H9 (cell line): ENCODE results near the gene GFPT1. TPM values are rescaled to one million over a fixed set of nuclear protein-coding genes. Genes with fewer than 3 reads are reported as not detected.

Experiments
- DNase-seq: peaks from one replicate; pipeline ENCODE4 v3.0.0-alpha.2; 2017
- H2AFZ ChIP-seq: one replicate; pipeline ENCODE4 v1.6.1; 2013; ENCODE audit warnings: mild to moderate bottlenecking, low read length, control low read depth, moderate library complexity
- H2AK5ac ChIP-seq: 2 replicates; pipeline ENCODE4 v1.6.1; 2013; ENCODE audit warnings: low read length, control low read depth, mixed read lengths; ENCODE audit not compliant: insufficient read length
- H2BK120ac ChIP-seq: one replicate; pipeline ENCODE4 v1.6.1; 2013; ENCODE audit warnings: low read depth, mild to moderate bottlenecking, low read length, control low read depth, inconsistent platforms; ENCODE audit not compliant: poor library complexity, severe bottlenecking
- H2BK12ac ChIP-seq: 2 replicates; pipeline ENCODE4 v1.6.1; 2013; ENCODE audit warnings: low read length, control low read depth, mixed read lengths, low read depth; ENCODE audit not compliant: insufficient read length
- H2BK15ac ChIP-seq: 2 replicates; pipeline ENCODE4 v1.6.1; 2013; ENCODE audit warnings: low read depth, low read length, control low read depth
- H2BK20ac ChIP-seq: one replicate; pipeline ENCODE4 v1.6.1; 2013; ENCODE audit warnings: low read depth, mild to moderate bottlenecking, low read length, control low read depth, inconsistent platforms; ENCODE audit not compliant: poor library complexity, severe bottlenecking
- H2BK5ac ChIP-seq: 2 replicates; pipeline ENCODE4 v1.6.1; 2013; ENCODE audit warnings: low read length, control low read depth, mixed read lengths; ENCODE audit not compliant: insufficient read length
- H3K14ac ChIP-seq: 2 replicates; pipeline ENCODE4 v1.6.1; 2013; ENCODE audit warnings: low read length, control low read depth; ENCODE audit not compliant: insufficient read depth
- H3K18ac ChIP-seq: 2 replicates; pipeline ENCODE4 v1.6.1; 2013; ENCODE audit warnings: low read depth, mild to moderate bottlenecking, mixed read lengths, low read length, control low read depth; ENCODE audit not compliant: insufficient read length
- H3K23ac ChIP-seq: 2 replicates; pipeline ENCODE4 v1.6.1; 2013; ENCODE audit warnings: low read length, control low read depth, mixed read lengths, low read depth; ENCODE audit not compliant: insufficient read length
- H3K23me2 ChIP-seq: 2 replicates; pipeline ENCODE4 v1.6.1; 2013; ENCODE audit warnings: low read depth, mild to moderate bottlenecking, mixed read lengths, low read length, control low read depth; ENCODE audit not compliant: insufficient read length, poor library complexity, severe bottlenecking
- H3K27ac ChIP-seq: 2 replicates; pipeline ENCODE4 v1.5.1; 2013; ENCODE audit warnings: low read length, control low read depth, mixed read lengths, low read depth; ENCODE audit not compliant: insufficient read length
- H3K27me3 ChIP-seq: 2 replicates; pipeline ENCODE4 v1.6.1; 2013; ENCODE audit warnings: low read length, control low read depth, inconsistent platforms; ENCODE audit not compliant: insufficient read depth
- H3K4ac ChIP-seq: 2 replicates; pipeline ENCODE4 v1.6.1; 2013; ENCODE audit warnings: low read depth, mild to moderate bottlenecking, control low read depth, inconsistent platforms, low read length, moderate library complexity
- H3K4me1 ChIP-seq: 2 replicates; pipeline ENCODE4 v1.6.1; 2013; ENCODE audit warnings: low read length, control low read depth, inconsistent platforms; ENCODE audit not compliant: insufficient read depth
- H3K4me2 ChIP-seq: 2 replicates; pipeline ENCODE4 v1.6.1; 2013; ENCODE audit warnings: low read length, control low read depth, mixed read lengths; ENCODE audit not compliant: insufficient read length, insufficient read depth
- H3K56ac ChIP-seq: 2 replicates; pipeline ENCODE4 v1.6.1; 2013; ENCODE audit warnings: low read depth, mild to moderate bottlenecking, mixed read lengths, low read length, control low read depth; ENCODE audit not compliant: insufficient read length
- H3K79me1 ChIP-seq: 2 replicates; pipeline ENCODE4 v1.6.1; 2013; ENCODE audit warnings: low read depth, mild to moderate bottlenecking, moderate library complexity, low read length, control low read depth, inconsistent platforms; ENCODE audit not compliant: insufficient read depth, poor library complexity, severe bottlenecking
- H3K79me2 ChIP-seq: 2 replicates; pipeline ENCODE4 v1.6.1; 2013; ENCODE audit warnings: low read length, control low read depth, inconsistent platforms; ENCODE audit not compliant: insufficient read depth
- H3K9ac ChIP-seq: 2 replicates; pipeline ENCODE4 v1.6.1; 2013; ENCODE audit warnings: low read length, control low read depth, mixed read lengths; ENCODE audit not compliant: insufficient read length; ENCODE audit errors: extremely low read depth
- H3K9me3 ChIP-seq: one replicate; pipeline ENCODE4 v1.6.1; 2013; ENCODE audit warnings: low read depth, low read length, inconsistent platforms; ENCODE audit not compliant: control insufficient read depth
- H3T11ph ChIP-seq: one replicate; pipeline ENCODE4 v1.6.1; 2013; ENCODE audit warnings: mild to moderate bottlenecking, low read length, control low read depth, inconsistent platforms
- H4K20me1 ChIP-seq: one replicate; pipeline ENCODE4 v1.6.1; 2013; ENCODE audit not compliant: control insufficient read depth, insufficient read length, insufficient read depth
- H4K5ac ChIP-seq: 2 replicates; pipeline ENCODE4 v1.6.1; 2013; ENCODE audit warnings: low read depth, mild to moderate bottlenecking, mixed read lengths, low read length, control low read depth; ENCODE audit not compliant: insufficient read length
- H4K8ac ChIP-seq: replicated peaks from 2 replicates; pipeline ENCODE4 v1.6.1; 2013; ENCODE audit warnings: low read length, control low read depth, mixed read lengths, low read depth; ENCODE audit not compliant: insufficient read length
- H4K91ac ChIP-seq: 2 replicates; pipeline ENCODE4 v1.6.1; 2013; ENCODE audit warnings: low read depth, mild to moderate bottlenecking, moderate library complexity, mixed read lengths, low read length, control low read depth; ENCODE audit not compliant: insufficient read length
- H3K27ac Mint-ChIP-seq, 3 experiments: 2 replicates in 2 of 3; 3 replicates in 1 of 3; pipeline ENCODE4 v1.8.0; 2020 to 2021; ENCODE audit warnings: mixed read lengths in 3 of 3, mild to moderate bottlenecking in 1 of 3, moderate library complexity in 1 of 3
- H3K27me3 Mint-ChIP-seq: 2 replicates; pipeline ENCODE4 v1.8.0; 2021; ENCODE audit warnings: low read depth, mild to moderate bottlenecking, moderate library complexity, mixed read lengths
- H3K36me3 Mint-ChIP-seq, 3 experiments: 2 replicates in 2 of 3; 3 replicates in 1 of 3; pipeline ENCODE4 v1.8.0; 2020 to 2021; ENCODE audit warnings: low read depth in 3 of 3, mixed read lengths in 3 of 3; ENCODE audit not compliant: insufficient read depth in 1 of 3
- H3K4me1 Mint-ChIP-seq, 2 experiments: 2 replicates each; pipeline ENCODE4 v1.8.0; 2020; ENCODE audit warnings: mixed read lengths in 2 of 2
- H3K4me3 Mint-ChIP-seq, 2 experiments: 2 replicates in 1 of 2; 3 replicates in 1 of 2; pipeline ENCODE4 v1.8.0; 2020 to 2021; ENCODE audit warnings: mild to moderate bottlenecking in 2 of 2, mixed read lengths in 2 of 2, moderate library complexity in 1 of 2
- H3K9me3 Mint-ChIP-seq, 2 experiments: 2 replicates in 1 of 2; 3 replicates in 1 of 2; pipeline ENCODE4 v1.8.0; 2020; ENCODE audit warnings: mild to moderate bottlenecking in 2 of 2, mixed read lengths in 2 of 2, moderate library complexity in 1 of 2
- CTCF ChIP-seq: fragments of 200-600 bp; sonication (generic); conservative IDR thresholded peaks from 3 replicates; pipeline ENCODE4 v1.8.0; 2021; ENCODE audit warnings: antibody characterized with exemption, mild to moderate bottlenecking
- WGBS: extraction: QIAGEN DNeasy Blood & Tissue Kit; methylation state at CpG from one replicate; pipeline ENCODE4 v1.1.7; 2013; ENCODE audit warnings: missing lambda C conversion rate, low lambda C conversion rate, mixed read lengths; ENCODE audit not compliant: insufficient read length; ENCODE audit errors: extremely low coverage; 5-methylcytosine and 5-hydroxymethylcytosine counted together
- total RNA-seq: library from RNA; stranded (reverse); gene quantifications from 2 replicates; pipeline ENCODE4 v1.2.1, GENCODE V29; 2021

The GFPT1 gene
- total RNA-seq, 1 experiment from 2014 or later, result 84.4 TPM

DNA sequence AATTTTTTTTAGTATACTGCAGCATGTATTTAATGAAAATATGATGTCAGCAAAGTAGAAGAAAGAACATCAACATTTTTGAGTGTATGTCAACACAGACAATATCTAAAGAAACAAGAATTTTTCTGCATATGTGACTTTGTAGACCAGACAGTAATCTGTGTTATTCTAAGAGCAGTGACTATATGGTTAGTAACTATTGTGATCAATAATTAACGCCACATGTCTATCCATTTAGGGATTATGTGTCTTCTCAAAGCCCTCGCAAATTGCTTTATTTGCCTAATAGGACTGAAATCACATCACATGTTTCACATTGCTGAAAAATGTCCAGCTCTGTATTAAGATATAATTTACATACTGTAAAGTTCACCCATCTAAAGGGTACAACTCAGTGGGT, 107.8 kb downstream of the GFPT1 start:
- Histone ChIP-seq H3K18ac (no peak overlapping the region), H3K23ac (no peak overlapping the region), H4K20me1 (no peaks in the 10 kb centered on the region), H2BK120ac (no peak overlapping the region), H3K4me1 (no peaks in the 10 kb centered on the region; the same call in 1 of the 2 replicates), H2BK12ac (no peak overlapping the region), H3K27me3 (no peaks in the 10 kb centered on the region), H3K56ac (no peak overlapping the region), H3K4ac (no peak overlapping the region), H4K8ac (no peak overlapping the region), H3K14ac (no peak overlapping the region), H4K5ac (no peak overlapping the region), H3K27ac (no peak overlapping the region), H2AK5ac (no peak overlapping the region), H2BK5ac (no peak overlapping the region), H2AFZ (no peak overlapping the region), H4K91ac (no peak overlapping the region), H3K79me1 (no peaks in the 10 kb centered on the region), H3K4me2 (no peak overlapping the region), H3K79me2 (no peaks in the 10 kb centered on the region), H3T11ph (no peak overlapping the region), H3K23me2 (no peaks in the 10 kb centered on the region), H3K9ac (no peak overlapping the region), H2BK15ac (no peak overlapping the region), H3K9me3 (no peaks in the 10 kb centered on the region), H2BK20ac (no peak overlapping the region)
- H3K36me3 Mint-ChIP-seq, result no peaks in the 10 kb centered on the region
- peaks cover 2% of the 10 kb centered on the region for H3K27me3 Mint-ChIP-seq
- DNase-seq, result no peak
- no peak overlapping the region for H3K4me3 Mint-ChIP-seq
- TF ChIP-seq CTCF, result no peak
- no peaks in the 10 kb centered on the region for H3K9me3 Mint-ChIP-seq
- WGBS, result no CpG with 5 or more reads among the region's 2 CpGs
- H3K27ac Mint-ChIP-seq, result no peak overlapping the region
- peaks cover 0 to 8% of the 10 kb centered on the region in 2 experiments; a peak in 2 of 4 replicates for H3K4me1 Mint-ChIP-seq
